ENCODE measurements around the gene VPS37C. TPM values are rescaled to one million over a fixed set of nuclear protein-coding genes. Genes with fewer than 3 reads are reported as not detected.

The VPS37C gene
- total RNA-seq, 2 donors from 2014 or later, result 23.0 to 32.7 TPM

DNA sequence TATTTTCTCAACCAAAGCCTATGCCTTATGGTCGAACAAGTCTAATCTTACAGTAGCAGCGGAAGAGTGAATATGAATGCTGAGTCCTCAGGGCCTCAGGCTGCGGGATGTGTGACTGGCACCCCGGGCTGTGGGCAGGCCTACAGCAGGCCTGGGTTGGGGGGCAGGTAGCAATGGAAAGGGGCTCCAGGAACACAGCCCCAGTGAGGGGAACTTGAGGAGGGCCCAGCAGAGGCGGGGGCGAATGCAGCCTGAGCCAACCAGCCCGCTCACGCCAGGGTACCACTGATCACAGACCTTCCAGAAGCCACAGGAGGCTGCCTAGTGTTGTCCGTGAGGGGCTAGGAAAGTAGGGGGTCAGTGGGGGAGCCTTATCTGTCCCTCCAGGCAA is 70.2 kb downstream of the VPS37C start:
- TF ChIP-seq CTCF (IDR thresholded peaks at IDR 0.05), result no peak
- no peaks in the 10 kb centered on the region for H3K36me3 ChIP-seq
- H3K4me1 ChIP-seq (ENCODE audit: control insufficient read depth in 1 of 2, low read depth in 2 of 2), result no peaks in the 10 kb centered on the region
- H3K9me3 ChIP-seq, result no peaks in the 10 kb centered on the region
- no peaks in the 10 kb centered on the region for H3K27me3 ChIP-seq (replicated peaks; ENCODE audit: insufficient read depth)
- H3K4me3 ChIP-seq, result no peak overlapping the region
- no peak for ATAC-seq (ENCODE audit: insufficient number of reproducible peaks, low FRiP score, low read depth)
- no peak overlapping the region for H3K27ac ChIP-seq
- no peak for DNase-seq (ENCODE audit: low spot score)

DNA sequence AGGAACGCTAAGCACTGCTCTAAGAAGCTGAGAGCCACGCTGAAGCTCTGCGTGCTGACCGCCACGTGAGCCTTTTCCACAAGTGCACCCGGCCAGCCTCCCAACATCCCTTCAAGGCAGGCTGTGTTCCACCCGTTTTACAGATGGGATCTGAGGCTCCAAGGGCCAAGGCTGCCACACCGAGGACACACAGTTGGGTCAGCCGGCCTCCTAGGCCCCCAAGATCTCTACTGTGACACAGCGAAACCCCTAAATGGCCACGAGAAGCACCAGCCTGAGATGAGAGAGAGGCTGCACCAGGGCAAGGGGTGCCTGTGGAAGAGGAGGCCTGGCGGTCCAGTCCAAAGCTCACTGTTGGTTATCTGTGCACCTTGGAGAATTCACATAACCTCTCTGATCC is 70.7 kb downstream of the VPS37C start:
- Histone ChIP-seq H3K4me3 (no peak overlapping the region), H3K4me1 (ENCODE audit: control insufficient read depth in 1 of 2, low read depth in 2 of 2) (no peaks in the 10 kb centered on the region), H3K36me3 (no peaks in the 10 kb centered on the region), H3K9me3 (no peaks in the 10 kb centered on the region), H3K27ac (no peak overlapping the region), H3K27me3 (replicated peaks; ENCODE audit: insufficient read depth) (no peaks in the 10 kb centered on the region)
- no peak for DNase-seq (ENCODE audit: low spot score)
- no peak for TF ChIP-seq CTCF (IDR thresholded peaks at IDR 0.05)
- ATAC-seq (ENCODE audit: insufficient number of reproducible peaks, low FRiP score, low read depth), result no peak

DNA sequence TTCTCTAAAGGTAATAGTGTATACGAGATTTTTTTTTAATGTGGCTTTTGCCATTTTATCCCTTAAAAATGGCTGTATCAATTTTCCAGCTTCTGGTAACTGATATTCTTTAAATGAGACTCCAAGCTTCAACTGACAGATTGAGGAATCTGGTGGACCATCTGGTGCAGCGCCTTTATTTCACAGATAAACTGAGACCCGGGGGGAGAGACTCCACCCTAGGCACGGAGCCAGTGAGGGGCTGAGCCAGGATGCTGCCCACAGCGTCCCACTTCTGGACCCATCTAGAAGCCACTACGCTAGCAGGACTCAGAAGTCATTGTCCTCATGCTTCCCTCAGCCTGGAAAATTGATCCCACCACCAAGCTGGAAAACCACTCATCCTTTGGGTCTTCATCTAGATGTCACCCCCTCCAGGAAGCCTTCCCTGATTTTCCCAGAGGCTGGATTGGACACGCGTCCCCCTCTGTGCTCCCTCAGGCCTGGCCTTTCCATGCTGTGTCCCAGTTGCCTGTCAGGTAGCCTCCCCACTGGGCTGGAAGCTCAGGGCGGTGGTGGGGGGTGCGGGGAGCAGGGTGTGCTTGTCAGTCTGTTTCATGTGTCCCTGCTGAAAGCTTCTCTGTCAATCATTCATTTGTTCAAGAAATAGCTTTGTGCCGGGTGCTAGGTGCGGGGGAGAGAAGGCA is 71.3 kb downstream of the VPS37C start:
- ATAC-seq (ENCODE audit: insufficient number of reproducible peaks, low FRiP score, low read depth) (no peak), DNase-seq (ENCODE audit: low spot score) (no peak)
- Histone ChIP-seq H3K9me3 (no peaks in the 10 kb centered on the region), H3K4me1 (ENCODE audit: control insufficient read depth in 1 of 2, low read depth in 2 of 2) (no peaks in the 10 kb centered on the region), H3K4me3 (no peak overlapping the region), H3K36me3 (no peaks in the 10 kb centered on the region), H3K27me3 (replicated peaks; ENCODE audit: insufficient read depth) (no peaks in the 10 kb centered on the region), H3K27ac (no peak overlapping the region)
- TF ChIP-seq CTCF (IDR thresholded peaks at IDR 0.05), result no peak

- TF ChIP-seq CTCF (IDR thresholded peaks at IDR 0.05), result no peak
- no peak overlapping the region for H3K27ac ChIP-seq
- no peaks in the 10 kb centered on the region for H3K4me1 ChIP-seq (ENCODE audit: control insufficient read depth in 1 of 2, low read depth in 2 of 2)
- no peaks in the 10 kb centered on the region for H3K27me3 ChIP-seq (replicated peaks; ENCODE audit: insufficient read depth)
- ATAC-seq (ENCODE audit: insufficient number of reproducible peaks, low FRiP score, low read depth) (no peak), DNase-seq (ENCODE audit: low spot score) (no peak)
- no peak overlapping the region for H3K4me3 ChIP-seq
- no peaks in the 10 kb centered on the region for H3K36me3 ChIP-seq
- H3K9me3 ChIP-seq, result no peaks in the 10 kb centered on the region
These were observed 73.7 kb downstream of the VPS37C start for GRCh38 chr11:61087426-61088119.

DNA sequence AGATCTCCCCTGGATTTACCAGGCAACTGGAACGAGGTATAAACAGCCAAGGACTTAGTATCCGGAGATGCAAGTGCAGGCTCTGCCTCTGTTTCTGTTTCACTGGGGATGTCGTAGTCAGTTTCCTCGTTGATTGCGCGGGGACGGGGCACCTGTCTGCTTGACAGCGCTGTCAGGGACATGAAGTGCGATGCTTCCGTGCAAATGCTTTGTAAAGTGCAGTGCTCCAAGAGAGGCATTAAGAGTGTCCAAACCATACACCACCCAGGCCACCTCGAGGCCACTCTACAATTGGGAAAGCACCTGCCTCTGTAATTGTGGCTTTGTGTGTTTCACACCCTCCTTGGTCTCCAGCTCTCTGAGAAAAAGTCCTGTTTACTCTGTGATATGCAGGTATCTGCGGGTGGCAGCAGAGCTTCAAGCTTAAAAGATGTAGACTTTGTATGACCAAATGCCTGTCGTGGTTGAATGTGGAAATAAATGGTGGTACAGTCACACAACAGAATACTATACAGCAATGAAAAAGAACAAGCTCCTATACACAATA is 77.6 kb downstream of the VPS37C start:
- Histone ChIP-seq H3K4me1 (ENCODE audit: control insufficient read depth in 1 of 2, low read depth in 2 of 2) (no peaks in the 10 kb centered on the region), H3K36me3 (no peaks in the 10 kb centered on the region), H3K27me3 (replicated peaks; ENCODE audit: insufficient read depth) (no peaks in the 10 kb centered on the region), H3K4me3 (no peak overlapping the region), H3K27ac (no peak overlapping the region), H3K9me3 (no peaks in the 10 kb centered on the region)
- DNase-seq (ENCODE audit: low spot score), result no peak
- no peak for ATAC-seq (ENCODE audit: insufficient number of reproducible peaks, low FRiP score, low read depth)
- TF ChIP-seq CTCF (IDR thresholded peaks at IDR 0.05), result no peak

Data from thoracic aorta (tissue), 2 donors.